ENCODE data around the gene KLK6.

The KLK6 gene

GRCh38 chr19:50959731-50960500 is 9.5 kb downstream of the KLK6 start:
- DNase-seq (ENCODE audit: low read depth in 1 of 2, low spot score in 1 of 2), result no peak

GRCh38 chr19:50957587-50957986 is 11.8 kb downstream of the KLK6 start:
- no peak for DNase-seq (ENCODE audit: low read depth in 1 of 2, low spot score in 1 of 2)

GRCh38 chr19:50952910-50953309 is 16.5 kb downstream of the KLK6 start, which contains the start of gene KLK5:
Gene KLK5 (minus strand): TSS chr19:50953038. CDS start chr19:50952657, 381 bp downstream.
- DNase-seq (ENCODE audit: low read depth in 1 of 2, low spot score in 1 of 2), result no peak

- no peak for DNase-seq (ENCODE audit: low read depth in 1 of 2, low spot score in 1 of 2)
These were observed 19.5 kb downstream of the KLK6 start for GRCh38 chr19:50949861-50950260.

GRCh38 chr19:50947123-50947522 is 22.3 kb downstream of the KLK6 start:
- DNase-seq (ENCODE audit: low read depth in 1 of 2, low spot score in 1 of 2), result no peak

GRCh38 chr19:50944795-50945194 is 24.6 kb downstream of the KLK6 start:
- no peak for DNase-seq (ENCODE audit: low read depth in 1 of 2, low spot score in 1 of 2)

- no peak for DNase-seq (ENCODE audit: low read depth in 1 of 2, low spot score in 1 of 2)
These were observed 26.1 kb downstream of the KLK6 start for GRCh38 chr19:50943074-50943828.

- no peak for DNase-seq (ENCODE audit: low read depth in 1 of 2, low spot score in 1 of 2)
These were observed 29.8 kb downstream of the KLK6 start for GRCh38 chr19:50939596-50939995.

GRCh38 chr19:50933640-50934039 is 35.8 kb downstream of the KLK6 start:
- no peak for DNase-seq (ENCODE audit: low read depth in 1 of 2, low spot score in 1 of 2)

GRCh38 chr19:50932690-50933083 is 36.7 kb downstream of the KLK6 start:
- DNase-seq (ENCODE audit: low read depth in 1 of 2, low spot score in 1 of 2), result no peak

GRCh38 chr19:50932018-50932689 is 37.2 kb downstream of the KLK6 start:
- no peak for DNase-seq (ENCODE audit: low read depth in 1 of 2, low spot score in 1 of 2)

- DNase-seq (ENCODE audit: low read depth in 1 of 2, low spot score in 1 of 2), result no peak
These were observed 38.4 kb downstream of the KLK6 start for GRCh38 chr19:50931023-50931422.

GRCh38 chr19:50928831-50929230 is 40.6 kb downstream of the KLK6 start:
- no peak for DNase-seq (ENCODE audit: low read depth in 1 of 2, low spot score in 1 of 2)

GRCh38 chr19:50926144-50926543 is 43.2 kb downstream of the KLK6 start:
- DNase-seq (ENCODE audit: low read depth in 1 of 2, low spot score in 1 of 2), result no peak

- no peak for DNase-seq (ENCODE audit: low read depth in 1 of 2, low spot score in 1 of 2)
These were observed 43.7 kb downstream of the KLK6 start for GRCh38 chr19:50925734-50926133.

- no peak for DNase-seq (ENCODE audit: low read depth in 1 of 2, low spot score in 1 of 2)
These were observed 44.8 kb downstream of the KLK6 start for GRCh38 chr19:50924586-50924985.

GRCh38 chr19:50922317-50922853 is 47.0 kb downstream of the KLK6 start:
- peak; percentile 35 to 57 for DNase-seq (ENCODE audit: low read depth in 1 of 2, low spot score in 1 of 2)

- DNase-seq (ENCODE audit: low read depth in 1 of 2, low spot score in 1 of 2), result no peak
These were observed 47.7 kb downstream of the KLK6 start for GRCh38 chr19:50921426-50922316.

- DNase-seq (ENCODE audit: low read depth in 1 of 2, low spot score in 1 of 2), result no peak
These were observed 53.3 kb downstream of the KLK6 start for GRCh38 chr19:50916069-50916468.
